GM12878 (cell line): ENCODE data around the gene FOXO1. TPM values are rescaled to one million over a fixed set of nuclear protein-coding genes. Genes with fewer than 3 reads are reported as not detected.

Experiments
- ASH2L ChIP-seq: fragments of 300-600, 200-600 bp; sonication (generic); IDR thresholded peaks from 2 replicates; pipeline ENCODE4 v1.6.1; 2017; ENCODE audit warnings: low read depth, mild to moderate bottlenecking, borderline replicate concordance
- EED ChIP-seq: sonication (generic); IDR thresholded peaks from 2 replicates; pipeline ENCODE4 v1.6.1; 2016; ENCODE audit warnings: antibody characterized with exemption, low read depth
- GATAD2B ChIP-seq: fragments of 450-650 bp; conservative IDR thresholded peaks from 2 replicates; pipeline ENCODE4 v1.6.1; 2017; ENCODE audit warnings: low read depth, mild to moderate bottlenecking, moderate library complexity
- IRF4 ChIP-seq: IDR thresholded peaks from 2 replicates; pipeline ENCODE4 v1.6.1; 2011; ENCODE audit warnings: low read depth, low read length
- MTA3 ChIP-seq: IDR thresholded peaks from 2 replicates; pipeline ENCODE4 v1.6.1; 2012; ENCODE audit warnings: low read length, inconsistent platforms, borderline replicate concordance
- NFYA ChIP-seq: IDR thresholded peaks from 2 replicates; pipeline ENCODE4 v1.6.1; 2011; ENCODE audit warnings: low read depth, mild to moderate bottlenecking, low read length, improper control_type of control experiment, borderline replicate concordance
- NR2C1 ChIP-seq: fragments of 450-650 bp; IDR thresholded peaks from 2 replicates; pipeline ENCODE4 v1.6.1; 2017; ENCODE audit warnings: antibody characterized with exemption, mild to moderate bottlenecking, moderate library complexity
- NR2F1 ChIP-seq: fragments of 450-650 bp; conservative IDR thresholded peaks from 2 replicates; pipeline ENCODE4 v1.6.1; 2017; ENCODE audit warnings: mild to moderate bottlenecking
- PAX8 ChIP-seq: fragments of 450-650 bp; IDR thresholded peaks from 2 replicates; pipeline ENCODE4 v1.6.1; 2017; ENCODE audit warnings: mild to moderate bottlenecking, moderate library complexity
- RELA ChIP-seq: fragments of 450-650 bp; IDR thresholded peaks from 2 replicates; pipeline ENCODE4 v1.8.0; 2014; ENCODE audit warnings: borderline replicate concordance; ENCODE audit not compliant: partially characterized antibody
- SIN3A ChIP-seq: IDR thresholded peaks from 2 replicates; pipeline ENCODE4 v1.6.1; 2012; ENCODE audit warnings: low read depth, low read length, improper control_type of control experiment
- SMAD5 ChIP-seq: IDR thresholded peaks from 2 replicates; pipeline ENCODE4 v1.6.1; 2016; ENCODE audit warnings: antibody characterized with exemption, low read depth
- ZBTB40 ChIP-seq: fragments of 450-650 bp; IDR thresholded peaks from 2 replicates; pipeline ENCODE4 v1.6.1; 2016; ENCODE audit warnings: mild to moderate bottlenecking, moderate library complexity, borderline replicate concordance
- ZNF217 ChIP-seq: fragments of 450-650 bp; IDR thresholded peaks from 2 replicates; pipeline ENCODE4 v1.6.1; 2017; ENCODE audit warnings: antibody characterized with exemption, mild to moderate bottlenecking
- polyA plus RNA-seq, 11 experiments: library from polyadenylated mRNA; depleted of rRNA in 4 of 11; unstranded in 6 of 11; stranded (reverse) in 5 of 11; fragments of >200 nt; fragmentation: Nextera tagmentation in 4 of 11; fragmentation: Illumina TruSeq in 1 of 11; extraction: Ambion mirVana in 4 of 11; extraction: Trizol in 1 of 11; gene quantifications; 1 replicate in 1 of 11; 2 replicates in 10 of 11; pipeline versions ENCODE4 v1.2.1 to v1.2.3, GENCODE V29; 2011 to 2016; ENCODE audit warnings: inconsistent platforms in 2 of 11, missing spikeins in 2 of 11, low read depth in 1 of 11
- total RNA-seq, 4 experiments: library from RNA; depleted of rRNA in 3 of 4; stranded (reverse); fragments of >200 nt in 3 of 4; fragmentation: Illumina TruSeq in 1 of 4; extraction: Trizol in 1 of 4; gene quantifications; 2 replicates each; pipeline versions ENCODE4 v1.2.1 to v1.2.3, GENCODE V29; 2013 to 2021
- TF ChIP-seq, protein P1 (sequence below): IDR thresholded peaks from 2 replicates; pipeline ENCODE4 v1.6.1; 2012; ENCODE audit warnings: improper control_type of control experiment, low read depth, low read length; ENCODE audit not compliant: insufficient replicate concordance
- TF ChIP-seq, protein P2 (sequence below): IDR thresholded peaks from 2 replicates; pipeline ENCODE4 v1.6.1; 2011; ENCODE audit warnings: borderline replicate concordance, low read depth, mild to moderate bottlenecking, moderate library complexity, mixed read lengths, low read length; ENCODE audit not compliant: insufficient read depth; ENCODE audit errors: extremely low read length

FOXO1 gene
- total and polyA plus RNA-seq, 10 of the 15 experiments (the other 5 are each of a cell fraction or from before 2014, with no cell fraction given): 0.58 to 8.3 (median 0.88) TPM

GRCh38 chr13:40666045-40666932 is at the start of gene FOXO1 (continued):
- TF ChIP-seq NR2F1: no peak; the same call in 1 of the 2 replicates
- TF ChIP-seq SMAD5: no peak
- TF ChIP-seq GATAD2B: no peak
- no peak for TF ChIP-seq MTA3
- TF ChIP-seq, protein P1, sequence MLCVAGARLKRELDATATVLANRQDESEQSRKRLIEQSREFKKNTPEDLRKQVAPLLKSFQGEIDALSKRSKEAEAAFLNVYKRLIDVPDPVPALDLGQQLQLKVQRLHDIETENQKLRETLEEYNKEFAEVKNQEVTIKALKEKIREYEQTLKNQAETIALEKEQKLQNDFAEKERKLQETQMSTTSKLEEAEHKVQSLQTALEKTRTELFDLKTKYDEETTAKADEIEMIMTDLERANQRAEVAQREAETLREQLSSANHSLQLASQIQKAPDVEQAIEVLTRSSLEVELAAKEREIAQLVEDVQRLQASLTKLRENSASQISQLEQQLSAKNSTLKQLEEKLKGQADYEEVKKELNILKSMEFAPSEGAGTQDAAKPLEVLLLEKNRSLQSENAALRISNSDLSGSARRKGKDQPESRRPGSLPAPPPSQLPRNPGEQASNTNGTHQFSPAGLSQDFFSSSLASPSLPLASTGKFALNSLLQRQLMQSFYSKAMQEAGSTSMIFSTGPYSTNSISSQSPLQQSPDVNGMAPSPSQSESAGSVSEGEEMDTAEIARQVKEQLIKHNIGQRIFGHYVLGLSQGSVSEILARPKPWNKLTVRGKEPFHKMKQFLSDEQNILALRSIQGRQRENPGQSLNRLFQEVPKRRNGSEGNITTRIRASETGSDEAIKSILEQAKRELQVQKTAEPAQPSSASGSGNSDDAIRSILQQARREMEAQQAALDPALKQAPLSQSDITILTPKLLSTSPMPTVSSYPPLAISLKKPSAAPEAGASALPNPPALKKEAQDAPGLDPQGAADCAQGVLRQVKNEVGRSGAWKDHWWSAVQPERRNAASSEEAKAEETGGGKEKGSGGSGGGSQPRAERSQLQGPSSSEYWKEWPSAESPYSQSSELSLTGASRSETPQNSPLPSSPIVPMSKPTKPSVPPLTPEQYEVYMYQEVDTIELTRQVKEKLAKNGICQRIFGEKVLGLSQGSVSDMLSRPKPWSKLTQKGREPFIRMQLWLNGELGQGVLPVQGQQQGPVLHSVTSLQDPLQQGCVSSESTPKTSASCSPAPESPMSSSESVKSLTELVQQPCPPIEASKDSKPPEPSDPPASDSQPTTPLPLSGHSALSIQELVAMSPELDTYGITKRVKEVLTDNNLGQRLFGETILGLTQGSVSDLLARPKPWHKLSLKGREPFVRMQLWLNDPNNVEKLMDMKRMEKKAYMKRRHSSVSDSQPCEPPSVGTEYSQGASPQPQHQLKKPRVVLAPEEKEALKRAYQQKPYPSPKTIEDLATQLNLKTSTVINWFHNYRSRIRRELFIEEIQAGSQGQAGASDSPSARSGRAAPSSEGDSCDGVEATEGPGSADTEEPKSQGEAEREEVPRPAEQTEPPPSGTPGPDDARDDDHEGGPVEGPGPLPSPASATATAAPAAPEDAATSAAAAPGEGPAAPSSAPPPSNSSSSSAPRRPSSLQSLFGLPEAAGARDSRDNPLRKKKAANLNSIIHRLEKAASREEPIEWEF: no peak
- TF ChIP-seq EED: no peak
- TF ChIP-seq PAX8: no peak
- TF ChIP-seq SIN3A: no peak
- no peak for TF ChIP-seq NR2C1
- TF ChIP-seq ASH2L: 0 out of 2 replicates have a peak, but pooled peaks have one; percentile 75
- TF ChIP-seq, protein P2, sequence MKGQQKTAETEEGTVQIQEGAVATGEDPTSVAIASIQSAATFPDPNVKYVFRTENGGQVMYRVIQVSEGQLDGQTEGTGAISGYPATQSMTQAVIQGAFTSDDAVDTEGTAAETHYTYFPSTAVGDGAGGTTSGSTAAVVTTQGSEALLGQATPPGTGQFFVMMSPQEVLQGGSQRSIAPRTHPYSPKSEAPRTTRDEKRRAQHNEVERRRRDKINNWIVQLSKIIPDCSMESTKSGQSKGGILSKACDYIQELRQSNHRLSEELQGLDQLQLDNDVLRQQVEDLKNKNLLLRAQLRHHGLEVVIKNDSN: no peak
- no peak for TF ChIP-seq ZBTB40
- 0 out of 2 replicates have a peak, but pooled peaks have one; percentile 22 for TF ChIP-seq ZNF217
- no peak for TF ChIP-seq NFYA
- TF ChIP-seq IRF4: no peak
- no peak for TF ChIP-seq RELA
